Dendritic cell treated with granulocyte-macrophage colony-stimulating factor and Interleukin-4, amounts not matched to agents 40 ng/mL and 50 ng/mL, for 4 days (primary cell): Measurements from ENCODE around the gene RFC1.

Experiments
- H3K27ac Mint-ChIP-seq: one replicate; pipeline ENCODE4 v1.8.0; 2022; ENCODE audit warnings: mild to moderate bottlenecking, mixed read lengths
- H3K27me3 Mint-ChIP-seq: one replicate; pipeline ENCODE4 v1.8.0; 2022; ENCODE audit warnings: mild to moderate bottlenecking, mixed read lengths
- H3K36me3 Mint-ChIP-seq: one replicate; pipeline ENCODE4 v1.8.0; 2022; ENCODE audit warnings: low read depth, mixed read lengths
- H3K4me1 Mint-ChIP-seq: one replicate; pipeline ENCODE4 v1.8.0; 2022; ENCODE audit warnings: low read depth, mixed read lengths
- H3K4me3 Mint-ChIP-seq: one replicate; pipeline ENCODE4 v1.8.0; 2022; ENCODE audit warnings: mild to moderate bottlenecking, moderate library complexity, mixed read lengths
- H3K9me3 Mint-ChIP-seq: one replicate; pipeline ENCODE4 v1.8.0; 2022; ENCODE audit warnings: mixed read lengths
- intact Hi-C: fragments of 100-400 bp; cut with micrococcal nuclease; formaldehyde crosslinking; loops from one replicate; pipeline ENCODE4 v1.15.0; 2022

Gene RFC1

GRCh38 chr4:39342731-39343130 is 23.4 kb downstream of the RFC1 start:
- Mint-ChIP-seq H3K4me3 (no peak overlapping the region), H3K27me3 (no peaks in the 10 kb centered on the region), H3K4me1 (no peaks in the 10 kb centered on the region), H3K36me3 (peaks cover 51% of the 10 kb centered on the region), H3K27ac (no peak overlapping the region), H3K9me3 (no peaks in the 10 kb centered on the region)
- intact Hi-C loops, result no loop called here

GRCh38 chr4:39341075-39341725 is 25.0 kb downstream of the RFC1 start:
- H3K27me3 Mint-ChIP-seq, result no peaks in the 10 kb centered on the region
- intact Hi-C loops, result no loop called here
- H3K27ac Mint-ChIP-seq, result no peak overlapping the region
- H3K36me3 Mint-ChIP-seq, result peaks cover 49% of the 10 kb centered on the region
- H3K4me3 Mint-ChIP-seq, result no peak overlapping the region
- H3K9me3 Mint-ChIP-seq, result no peaks in the 10 kb centered on the region
- peaks cover 4% of the 10 kb centered on the region for H3K4me1 Mint-ChIP-seq

- no peak overlapping the region for H3K27ac Mint-ChIP-seq
- H3K36me3 Mint-ChIP-seq, result peaks cover 43% of the 10 kb centered on the region
- H3K4me1 Mint-ChIP-seq, result peaks cover 10% of the 10 kb centered on the region
- no peak overlapping the region for H3K4me3 Mint-ChIP-seq
- H3K9me3 Mint-ChIP-seq, result no peaks in the 10 kb centered on the region
- intact Hi-C loops, result no loop called here
- no peaks in the 10 kb centered on the region for H3K27me3 Mint-ChIP-seq
Observed at GRCh38 chr4:39339968-39340367, 26.2 kb downstream of the RFC1 start.

GRCh38 chr4:39337841-39338240 is 28.3 kb downstream of the RFC1 start:
- intact Hi-C loops, result no loop called here
- Mint-ChIP-seq H3K4me3 (no peak overlapping the region), H3K9me3 (no peaks in the 10 kb centered on the region), H3K4me1 (peaks cover 10% of the 10 kb centered on the region), H3K27me3 (no peaks in the 10 kb centered on the region), H3K36me3 (peaks cover 30% of the 10 kb centered on the region), H3K27ac (no peak overlapping the region)

GRCh38 chr4:39335566-39335965 is 30.6 kb downstream of the RFC1 start:
- Mint-ChIP-seq H3K36me3 (peaks cover 7% of the 10 kb centered on the region), H3K9me3 (no peaks in the 10 kb centered on the region), H3K4me3 (no peak overlapping the region), H3K27ac (no peak overlapping the region), H3K4me1 (peaks cover 17% of the 10 kb centered on the region), H3K27me3 (no peaks in the 10 kb centered on the region)
- intact Hi-C loops, result no loop called here

GRCh38 chr4:39331191-39331590 is 35.0 kb downstream of the RFC1 start:
- Mint-ChIP-seq H3K27ac (no peak overlapping the region), H3K4me3 (no peak overlapping the region), H3K4me1 (peaks cover 16% of the 10 kb centered on the region), H3K27me3 (no peaks in the 10 kb centered on the region), H3K9me3 (no peaks in the 10 kb centered on the region), H3K36me3 (peaks cover 14% of the 10 kb centered on the region)
- intact Hi-C loops, result no loop called here

- Mint-ChIP-seq H3K9me3 (no peaks in the 10 kb centered on the region), H3K4me3 (no peak overlapping the region), H3K4me1 (peaks cover 10% of the 10 kb centered on the region), H3K27ac (no peak overlapping the region), H3K27me3 (no peaks in the 10 kb centered on the region), H3K36me3 (peaks cover 21% of the 10 kb centered on the region)
- intact Hi-C loops, result no loop called here
Observed at GRCh38 chr4:39330353-39330752, 35.8 kb downstream of the RFC1 start.

- Mint-ChIP-seq H3K9me3 (no peaks in the 10 kb centered on the region), H3K27me3 (no peaks in the 10 kb centered on the region), H3K4me3 (no peak overlapping the region), H3K4me1 (peaks cover 10% of the 10 kb centered on the region), H3K36me3 (peaks cover 36% of the 10 kb centered on the region), H3K27ac (no peak overlapping the region)
- intact Hi-C loops, result no loop called here
Observed at GRCh38 chr4:39326468-39326977, 39.6 kb downstream of the RFC1 start.

GRCh38 chr4:39324897-39325613 is 41.1 kb downstream of the RFC1 start:
- Mint-ChIP-seq H3K36me3 (peaks cover 47% of the 10 kb centered on the region), H3K4me3 (no peak overlapping the region), H3K9me3 (no peaks in the 10 kb centered on the region), H3K27ac (no peak overlapping the region), H3K27me3 (no peaks in the 10 kb centered on the region), H3K4me1 (no peaks in the 10 kb centered on the region)
- intact Hi-C loops, result no loop called here

- H3K9me3 Mint-ChIP-seq, result no peaks in the 10 kb centered on the region
- peaks cover 51% of the 10 kb centered on the region for H3K36me3 Mint-ChIP-seq
- H3K4me3 Mint-ChIP-seq, result no peak overlapping the region
- H3K4me1 Mint-ChIP-seq, result no peaks in the 10 kb centered on the region
- H3K27me3 Mint-ChIP-seq, result no peaks in the 10 kb centered on the region
- no peak overlapping the region for H3K27ac Mint-ChIP-seq
- intact Hi-C loops, result no loop called here
Observed at GRCh38 chr4:39324446-39324845, 41.7 kb downstream of the RFC1 start.

- no peak overlapping the region for H3K4me3 Mint-ChIP-seq
- H3K27ac Mint-ChIP-seq, result no peak overlapping the region
- intact Hi-C loops, result no loop called here
- no peaks in the 10 kb centered on the region for H3K4me1 Mint-ChIP-seq
- H3K9me3 Mint-ChIP-seq, result no peaks in the 10 kb centered on the region
- H3K36me3 Mint-ChIP-seq, result peaks cover 51% of the 10 kb centered on the region
- H3K27me3 Mint-ChIP-seq, result no peaks in the 10 kb centered on the region
Observed at GRCh38 chr4:39323821-39324220, 42.3 kb downstream of the RFC1 start.

GRCh38 chr4:39320381-39321115 is 45.6 kb downstream of the RFC1 start:
- intact Hi-C loops, result no loop called here
- H3K27me3 Mint-ChIP-seq, result no peaks in the 10 kb centered on the region
- no peaks in the 10 kb centered on the region for H3K4me1 Mint-ChIP-seq
- H3K36me3 Mint-ChIP-seq, result peaks cover 32% of the 10 kb centered on the region
- H3K27ac Mint-ChIP-seq, result no peak overlapping the region
- no peaks in the 10 kb centered on the region for H3K9me3 Mint-ChIP-seq
- no peak overlapping the region for H3K4me3 Mint-ChIP-seq

GRCh38 chr4:39319676-39320075 is 46.5 kb downstream of the RFC1 start:
- H3K27me3 Mint-ChIP-seq, result no peaks in the 10 kb centered on the region
- H3K36me3 Mint-ChIP-seq, result peaks cover 24% of the 10 kb centered on the region
- no peaks in the 10 kb centered on the region for H3K4me1 Mint-ChIP-seq
- H3K4me3 Mint-ChIP-seq, result no peak overlapping the region
- H3K27ac Mint-ChIP-seq, result no peak overlapping the region
- no peaks in the 10 kb centered on the region for H3K9me3 Mint-ChIP-seq
- intact Hi-C loops, result no loop called here

- intact Hi-C loops, result no loop called here
- no peak overlapping the region for H3K27ac Mint-ChIP-seq
Observed at GRCh38 chr4:39312816-39313215, 53.3 kb downstream of the RFC1 start.

More at GRCh38 chr4:39312816-39313215, 53.3 kb downstream of the RFC1 start:
- no peaks in the 10 kb centered on the region for H3K27me3 Mint-ChIP-seq
- no peaks in the 10 kb centered on the region for H3K9me3 Mint-ChIP-seq
- H3K4me1 Mint-ChIP-seq, result no peaks in the 10 kb centered on the region
- H3K36me3 Mint-ChIP-seq, result peaks cover 46% of the 10 kb centered on the region
- H3K4me3 Mint-ChIP-seq, result no peak overlapping the region
